Ascending aorta (tissue), 2 donors: ENCODE measurements around the gene EDN2. TPM values are rescaled to one million over a fixed set of nuclear protein-coding genes. Genes with fewer than 3 reads are reported as not detected.
A peak's percentile ranks its signal among the peaks of the same experiment; 100 is the strongest.

Experiments used
- DNase-seq, 2 donors: peaks; one replicate each; pipeline ENCODE4 v3.0.0-alpha.2; 2019; ENCODE audit warnings: low spot score in 2 of 2
- H3K27ac ChIP-seq, 2 donors: fragments of 200-600 bp; sonication (generic); one replicate each; pipeline ENCODE4 v1.5.1; 2016 to 2017; ENCODE audit warnings: mild to moderate bottlenecking in 1 of 2
- H3K27me3 ChIP-seq: fragments of 200-600 bp; sonication (generic); one replicate; pipeline ENCODE4 v1.5.1; 2017
- H3K36me3 ChIP-seq, 2 donors: fragments of 200-600 bp; sonication (generic); one replicate each; pipeline ENCODE4 v1.5.1; 2016
- H3K4me1 ChIP-seq, 2 donors: fragments of 200-600 bp; sonication (generic); one replicate each; pipeline ENCODE4 v1.5.1; 2016 to 2017; ENCODE audit warnings: mild to moderate bottlenecking in 1 of 2
- H3K4me3 ChIP-seq, 2 donors: fragments of 200-600 bp; sonication (generic); one replicate each; pipeline ENCODE4 v1.5.1; 2016 to 2017; ENCODE audit warnings: mild to moderate bottlenecking in 1 of 2
- H3K9me3 ChIP-seq, 2 donors: fragments of 200-600 bp; sonication (generic); one replicate each; pipeline ENCODE4 v1.5.1; 2016
- intact Hi-C: fragments of 100-400 bp; cut with DNase I; formaldehyde crosslinking; loops from one replicate; pipeline ENCODE4 v1.15.1; 2023
- total RNA-seq: library from RNA; depleted of rRNA; stranded (reverse); fragments of >200 nt; gene quantifications from one replicate; pipeline ENCODE4 v1.1.0, GENCODE V29; 2016
- TF ChIP-seq, protein P1 (sequence below), 3 experiments: fragments of 200-600 bp in 2 of 3; fragments of 450-650 bp in 1 of 3; sonication (generic) in 2 of 3; IDR thresholded peaks; one replicate each; pipeline ENCODE4 v1.5.1; 2016 to 2019; ENCODE audit warnings: antibody characterized with exemption in 3 of 3, mild to moderate bottlenecking in 1 of 3, moderate library complexity in 1 of 3

Gene EDN2
- total RNA-seq, 1 donor from 2014 or later = not detected

- Histone ChIP-seq H3K36me3 (no peaks in the 10 kb centered on the region), H3K9me3 (no peaks in the 10 kb centered on the region), H3K4me3 (no peak overlapping the region), H3K27ac (peak overlapping the region; percentile 28 to 55), H3K27me3 (no peaks in the 10 kb centered on the region), H3K4me1 (peaks cover 23 to 32% of the 10 kb centered on the region in 2 donors)
- TF ChIP-seq, protein P1, sequence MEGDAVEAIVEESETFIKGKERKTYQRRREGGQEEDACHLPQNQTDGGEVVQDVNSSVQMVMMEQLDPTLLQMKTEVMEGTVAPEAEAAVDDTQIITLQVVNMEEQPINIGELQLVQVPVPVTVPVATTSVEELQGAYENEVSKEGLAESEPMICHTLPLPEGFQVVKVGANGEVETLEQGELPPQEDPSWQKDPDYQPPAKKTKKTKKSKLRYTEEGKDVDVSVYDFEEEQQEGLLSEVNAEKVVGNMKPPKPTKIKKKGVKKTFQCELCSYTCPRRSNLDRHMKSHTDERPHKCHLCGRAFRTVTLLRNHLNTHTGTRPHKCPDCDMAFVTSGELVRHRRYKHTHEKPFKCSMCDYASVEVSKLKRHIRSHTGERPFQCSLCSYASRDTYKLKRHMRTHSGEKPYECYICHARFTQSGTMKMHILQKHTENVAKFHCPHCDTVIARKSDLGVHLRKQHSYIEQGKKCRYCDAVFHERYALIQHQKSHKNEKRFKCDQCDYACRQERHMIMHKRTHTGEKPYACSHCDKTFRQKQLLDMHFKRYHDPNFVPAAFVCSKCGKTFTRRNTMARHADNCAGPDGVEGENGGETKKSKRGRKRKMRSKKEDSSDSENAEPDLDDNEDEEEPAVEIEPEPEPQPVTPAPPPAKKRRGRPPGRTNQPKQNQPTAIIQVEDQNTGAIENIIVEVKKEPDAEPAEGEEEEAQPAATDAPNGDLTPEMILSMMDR (IDR thresholded peaks at IDR 0.05) = no peak
- intact Hi-C loops = loop anchor here (10.0 kb wide), 1 partner anchor 276 kb away; no protein-coding TSS in a partner anchor
- DNase-seq = no peak
Measured at GRCh38 chr1:41430582-41430981, 53.9 kb downstream of the EDN2 start.

DNA sequence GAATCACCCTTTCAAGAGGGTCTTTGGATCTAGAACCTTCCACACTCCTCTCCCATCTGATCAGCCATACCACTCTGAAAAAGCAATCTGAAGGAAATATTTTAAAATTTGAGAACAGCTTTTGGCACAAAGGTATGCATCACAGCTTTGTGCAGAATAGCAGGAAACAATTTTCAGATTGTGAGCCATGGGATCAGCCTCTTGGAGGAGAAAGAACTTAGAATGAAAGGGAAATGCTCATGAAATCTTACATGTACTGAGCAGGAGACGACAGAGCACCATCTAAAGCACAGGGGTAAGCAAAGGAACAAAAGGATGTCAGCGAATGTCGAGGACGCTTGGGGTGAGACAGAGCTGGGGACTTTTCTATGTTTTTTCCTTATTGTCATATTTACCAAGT lies 54.4 kb downstream of the EDN2 start:
- H3K27ac ChIP-seq = no peak overlapping the region
- no peak overlapping the region for H3K4me3 ChIP-seq
- no peak for DNase-seq
- intact Hi-C loops = loop anchor here (10.0 kb wide), 1 partner anchor 275 kb away; no protein-coding TSS in a partner anchor
- H3K36me3 ChIP-seq = no peaks in the 10 kb centered on the region
- TF ChIP-seq, protein P1 (IDR thresholded peaks at IDR 0.05) = no peak
- H3K27me3 ChIP-seq = no peaks in the 10 kb centered on the region
- peaks cover 23 to 32% of the 10 kb centered on the region in 2 donors for H3K4me1 ChIP-seq
- no peaks in the 10 kb centered on the region for H3K9me3 ChIP-seq

DNA sequence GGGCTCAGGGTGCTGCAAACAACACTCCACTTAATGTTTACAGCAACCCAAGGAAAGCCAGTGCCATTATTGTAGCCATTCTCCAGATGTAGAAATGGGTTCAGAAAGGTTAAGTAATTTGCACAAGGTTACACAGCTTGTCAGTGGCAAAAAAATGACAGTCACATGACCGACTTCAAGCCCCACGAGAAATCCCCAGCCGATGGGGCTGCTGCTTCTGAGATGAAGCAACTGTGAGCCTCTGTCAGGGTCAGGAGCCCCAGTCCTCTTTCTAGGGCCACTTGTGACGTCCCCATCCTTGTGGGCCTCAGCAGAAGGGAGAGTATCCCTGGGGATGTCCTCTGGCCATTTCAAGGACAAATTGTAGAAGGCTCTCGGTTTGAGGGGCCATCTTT lies 54.8 kb downstream of the EDN2 start:
- intact Hi-C loops = loop anchor here (10.0 kb wide), 1 partner anchor 275 kb away; no protein-coding TSS in a partner anchor
- H3K9me3 ChIP-seq = no peaks in the 10 kb centered on the region
- H3K27ac ChIP-seq = no peak overlapping the region
- no peak overlapping the region for H3K4me3 ChIP-seq
- H3K27me3 ChIP-seq = no peaks in the 10 kb centered on the region
- peaks cover 23 to 32% of the 10 kb centered on the region in 2 donors for H3K4me1 ChIP-seq
- TF ChIP-seq, protein P1 (IDR thresholded peaks at IDR 0.05) = no peak
- no peak for DNase-seq
- H3K36me3 ChIP-seq = no peaks in the 10 kb centered on the region

Other genes with a start within 250 kb of the EDN2 start
- gene SCMH1, start 242.4 kb downstream of the EDN2 start, total RNA-seq = 55.9 TPM
- 5.7 TPM for gene FOXO6, start 123.2 kb downstream of the EDN2 start, total RNA-seq